GM18499 (cell line): ENCODE results near the gene FAU.

Experiments used
- ATAC-seq: cut with Tn5 transposase; IDR thresholded peaks from one replicate; pipeline ENCODE4 v1.9.1; 2021; ENCODE audit warnings: moderate number of reproducible peaks; ENCODE audit not compliant: insufficient read depth, unreplicated experiment

FAU gene

DNA sequence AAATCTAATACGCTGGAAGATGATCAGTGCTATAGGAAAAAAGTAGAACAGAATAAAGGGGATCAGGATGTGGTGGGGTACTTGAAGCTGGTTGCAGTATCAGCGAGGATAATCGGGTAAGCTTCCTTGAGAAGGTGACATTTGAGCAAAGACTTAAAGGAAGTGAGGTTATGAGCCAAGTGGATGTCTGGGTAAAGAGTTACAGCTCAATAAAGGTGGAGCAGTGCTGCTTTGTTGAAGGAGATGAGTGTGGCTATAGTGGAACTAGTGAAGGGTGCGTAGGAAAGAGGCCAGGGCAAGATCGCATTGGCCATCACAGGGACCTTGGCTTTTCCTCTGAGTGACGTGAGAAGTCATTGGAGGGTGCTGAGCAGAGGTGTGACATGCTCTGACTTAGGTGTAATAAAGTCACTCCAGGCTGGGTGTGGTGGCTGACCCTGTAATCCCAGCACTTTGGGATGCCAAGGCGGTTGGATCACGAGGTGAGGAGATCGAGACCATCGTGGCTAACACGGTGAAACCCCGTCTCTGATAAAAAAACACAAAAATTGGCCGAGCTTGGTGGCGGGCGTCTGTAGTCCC, 14.7 kb upstream of the FAU start:
- ATAC-seq: no peak

DNA sequence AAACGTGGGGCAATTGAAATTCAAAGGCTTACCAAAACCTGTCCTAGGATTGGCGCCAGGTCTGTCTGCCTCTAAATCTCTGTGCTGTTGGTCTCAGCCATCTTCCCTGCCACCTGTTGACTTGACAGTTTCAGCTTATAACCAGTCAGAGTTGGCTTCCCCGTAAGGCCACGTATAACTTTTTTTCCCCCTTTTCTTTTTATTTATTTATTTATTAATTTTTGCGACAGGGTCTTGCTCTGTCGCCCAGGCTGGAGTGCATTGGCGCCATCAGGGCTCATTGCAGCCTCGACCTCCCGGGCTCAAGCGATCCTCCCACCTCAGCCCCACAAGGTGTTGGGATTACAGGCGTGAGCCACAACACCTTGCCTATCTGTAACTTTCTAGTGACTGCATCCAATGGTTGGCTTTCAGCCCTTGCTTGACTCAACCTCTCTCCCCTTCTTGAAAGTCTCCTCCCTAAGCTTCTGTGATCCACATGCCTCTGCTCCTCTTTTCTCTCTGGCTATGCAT, 13.8 kb upstream of the FAU start:
- no peak for ATAC-seq

DNA sequence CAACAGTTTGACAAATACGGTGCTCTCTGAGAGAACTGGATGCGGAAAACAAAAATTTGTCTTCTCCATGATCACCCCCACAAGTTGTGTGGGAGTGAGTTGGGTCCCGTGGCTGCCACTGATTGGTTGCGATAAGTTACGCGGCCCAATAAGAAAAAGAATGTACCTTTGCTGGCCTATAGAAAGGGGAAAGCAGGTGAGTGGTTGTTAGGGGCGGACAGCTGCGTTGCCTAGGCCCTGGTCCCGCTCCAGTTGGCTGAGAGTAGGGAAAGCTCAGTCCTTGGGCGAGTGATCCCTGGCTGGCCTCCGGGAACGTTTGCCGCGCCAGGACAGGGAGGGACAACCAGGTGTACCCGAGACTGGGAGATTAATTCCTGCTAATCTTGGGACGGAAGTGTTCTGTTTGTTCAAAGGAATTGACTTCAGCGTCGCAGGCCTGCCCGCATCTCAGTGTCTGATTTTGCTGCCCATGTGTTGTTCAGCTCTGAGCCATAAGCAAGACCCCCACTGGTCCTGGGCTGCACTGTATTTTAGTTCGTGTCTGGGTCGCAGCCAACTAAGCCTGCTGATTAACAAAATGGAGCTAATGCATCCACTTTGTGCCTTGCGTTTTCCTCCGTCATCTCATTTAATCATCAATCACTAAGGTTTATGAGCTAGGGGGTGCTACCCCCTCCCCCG, 13.2 kb upstream of the FAU start:
- peak; percentile 39 for ATAC-seq

DNA sequence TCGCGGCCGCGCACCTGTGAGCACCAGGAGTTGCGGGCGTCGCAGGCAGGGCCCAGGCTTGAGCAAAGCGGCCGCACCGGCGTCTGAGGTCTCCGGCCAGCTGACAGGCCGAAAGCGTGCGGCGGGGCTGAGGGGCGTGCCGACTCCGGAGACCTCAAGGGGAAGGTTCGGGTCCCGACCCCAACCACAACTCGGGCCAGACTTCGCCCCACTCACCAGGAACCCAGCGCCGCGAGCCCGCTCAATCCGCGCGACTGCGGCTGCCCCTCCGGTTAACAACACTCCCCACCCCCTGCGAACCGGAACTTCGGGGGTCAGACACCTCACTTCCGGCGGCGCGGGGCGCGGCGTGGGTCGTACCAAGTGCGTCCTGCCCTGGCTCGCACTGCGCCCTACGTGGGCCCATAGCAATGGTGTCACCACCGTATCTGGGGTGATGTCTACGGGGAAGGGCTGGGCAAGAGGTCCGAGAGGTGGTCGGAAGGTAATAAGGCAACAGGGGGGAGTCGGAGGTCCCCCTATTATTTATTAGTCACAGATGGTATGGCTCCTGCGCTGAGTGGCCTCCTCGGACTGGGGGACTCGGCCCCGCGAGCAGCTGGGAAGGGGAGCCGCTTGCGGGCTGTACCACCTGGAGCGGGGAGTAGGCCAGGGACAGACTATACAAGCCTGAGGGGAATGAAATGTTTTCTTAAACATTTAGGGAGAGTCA, 12.5 kb upstream of the FAU start, which contains the start of gene SYVN1:
Gene SYVN1, minus strand, starts transcription at position 280 of the 712 bp plus-strand sequence. CDS start 918 bp downstream, outside the sequence.
- peak; percentile 31 for ATAC-seq

DNA sequence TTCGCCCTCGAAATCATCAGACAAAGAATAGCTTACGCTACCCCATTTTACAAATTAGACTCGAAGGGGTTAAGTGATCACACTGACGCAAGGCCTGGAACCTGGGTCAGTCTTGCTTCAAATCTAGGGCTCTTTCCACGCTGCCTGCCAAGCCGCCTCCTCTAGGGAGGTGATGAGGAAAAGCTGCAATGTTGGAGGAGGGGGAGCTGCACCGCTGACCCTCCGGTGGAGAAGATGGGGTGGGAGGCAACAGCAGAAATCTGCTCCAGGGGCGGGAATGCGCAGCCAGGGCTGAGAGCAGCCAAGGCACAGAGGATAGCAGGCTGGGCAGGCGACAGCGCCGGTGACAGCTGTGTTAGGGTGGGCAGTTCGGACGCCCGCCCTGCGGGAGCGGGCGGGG, 11.8 kb upstream of the FAU start:
- ATAC-seq: no peak

DNA sequence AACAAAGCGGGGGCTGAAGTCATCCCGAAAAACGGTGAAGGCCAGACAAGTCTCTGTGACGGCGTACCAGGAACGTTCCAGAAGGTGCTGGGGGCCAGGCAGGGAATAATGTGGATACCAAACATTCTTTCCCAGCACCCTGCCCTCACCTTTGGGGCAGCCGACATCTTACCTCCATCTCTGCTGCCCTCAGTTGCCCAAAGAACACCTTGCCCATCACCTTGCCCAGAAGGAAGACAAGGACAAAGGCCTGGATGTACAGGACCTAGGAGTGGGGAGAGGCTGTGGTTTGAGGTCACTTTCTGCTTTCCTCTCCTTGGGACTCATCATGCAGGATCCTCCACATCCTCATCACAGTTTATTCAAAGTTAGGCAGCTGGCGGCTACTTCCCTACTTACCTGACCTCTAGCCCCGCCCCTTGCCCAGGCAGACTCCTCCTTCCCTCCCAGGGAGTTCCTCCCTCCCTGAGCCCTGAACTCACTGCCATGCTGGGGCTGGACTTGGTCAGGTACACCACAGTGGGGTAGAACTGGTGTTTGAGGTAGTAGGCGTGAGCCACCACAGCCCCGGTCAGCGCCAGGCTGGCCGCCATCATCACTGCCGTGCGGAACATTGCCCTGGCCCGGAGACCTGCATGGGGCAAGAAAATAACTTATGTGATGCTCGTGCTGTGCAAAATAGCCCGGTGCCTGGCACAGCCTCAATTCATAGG, 11.2 kb upstream of the FAU start:
- no peak for ATAC-seq

DNA sequence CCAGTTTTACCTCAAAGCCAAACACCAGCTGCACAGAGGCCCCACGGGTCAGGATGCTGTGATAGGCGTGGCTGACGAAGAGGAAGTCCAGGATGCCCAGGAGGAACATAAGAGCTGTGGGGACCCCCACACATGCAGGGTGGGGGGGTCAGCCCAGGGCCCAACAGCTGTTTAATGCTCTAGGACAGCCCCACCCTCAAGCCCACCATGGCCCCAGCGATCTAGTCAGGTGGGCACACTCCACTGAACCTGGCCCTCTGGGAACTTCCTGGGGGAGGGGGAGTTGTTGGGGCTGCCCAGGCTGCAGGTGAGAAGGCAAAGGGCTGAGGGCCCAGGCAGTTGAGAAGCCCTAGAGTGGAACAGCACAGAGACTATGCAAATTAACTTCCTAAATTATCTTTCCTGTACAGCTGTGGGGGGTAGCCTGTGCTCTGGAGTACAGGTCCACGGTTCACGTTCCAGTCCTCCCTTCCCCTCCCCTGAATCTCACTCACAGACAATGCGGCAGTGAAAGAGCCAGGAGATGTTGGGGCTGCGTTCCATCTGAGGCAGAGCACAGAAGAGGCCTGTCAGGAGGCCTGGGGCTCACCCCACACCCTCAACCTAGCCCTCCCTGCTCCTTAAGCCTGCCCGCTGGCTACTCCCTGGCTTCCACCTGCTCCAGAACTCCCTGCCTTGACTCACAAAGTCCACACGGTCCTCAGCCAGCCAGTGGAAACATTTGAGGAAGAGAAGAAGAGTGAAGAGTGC, 10.5 kb upstream of the FAU start:
- no peak for ATAC-seq

DNA sequence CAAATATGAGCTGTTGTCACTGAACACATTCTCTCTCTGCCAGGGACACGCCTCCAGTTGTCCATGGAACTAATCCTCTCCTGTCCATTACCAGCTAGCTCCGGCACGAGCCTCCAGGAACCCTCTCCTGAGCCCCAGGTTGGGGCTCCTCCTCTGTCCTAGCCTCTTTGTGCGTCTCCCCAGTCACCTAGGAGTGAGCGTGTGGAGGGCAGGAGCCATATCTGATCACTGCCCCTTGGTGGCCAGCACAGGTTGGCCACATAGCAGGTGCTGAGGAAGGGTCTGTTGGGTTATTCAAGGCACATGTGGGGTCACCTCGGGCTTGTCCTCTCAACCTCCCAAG, 9.9 kb upstream of the FAU start:
- ATAC-seq: no peak

DNA sequence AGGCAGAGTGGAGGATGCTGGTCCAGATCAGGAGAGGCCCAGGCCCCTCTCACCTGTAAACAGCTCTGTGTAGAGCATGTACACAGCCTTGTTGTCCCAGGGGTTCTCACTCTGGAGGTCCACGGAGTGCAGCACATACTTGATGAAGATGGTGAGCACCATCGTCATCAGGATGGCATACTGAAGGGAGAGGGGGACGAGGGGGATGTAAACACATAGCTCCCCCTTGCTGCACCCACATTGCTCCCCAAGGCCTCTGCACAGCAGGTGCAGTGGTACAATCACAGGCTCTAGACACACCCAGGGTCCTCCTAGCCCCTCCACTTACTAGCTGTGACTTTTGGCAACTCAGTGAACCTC, 9.5 kb upstream of the FAU start:
- no peak for ATAC-seq

DNA sequence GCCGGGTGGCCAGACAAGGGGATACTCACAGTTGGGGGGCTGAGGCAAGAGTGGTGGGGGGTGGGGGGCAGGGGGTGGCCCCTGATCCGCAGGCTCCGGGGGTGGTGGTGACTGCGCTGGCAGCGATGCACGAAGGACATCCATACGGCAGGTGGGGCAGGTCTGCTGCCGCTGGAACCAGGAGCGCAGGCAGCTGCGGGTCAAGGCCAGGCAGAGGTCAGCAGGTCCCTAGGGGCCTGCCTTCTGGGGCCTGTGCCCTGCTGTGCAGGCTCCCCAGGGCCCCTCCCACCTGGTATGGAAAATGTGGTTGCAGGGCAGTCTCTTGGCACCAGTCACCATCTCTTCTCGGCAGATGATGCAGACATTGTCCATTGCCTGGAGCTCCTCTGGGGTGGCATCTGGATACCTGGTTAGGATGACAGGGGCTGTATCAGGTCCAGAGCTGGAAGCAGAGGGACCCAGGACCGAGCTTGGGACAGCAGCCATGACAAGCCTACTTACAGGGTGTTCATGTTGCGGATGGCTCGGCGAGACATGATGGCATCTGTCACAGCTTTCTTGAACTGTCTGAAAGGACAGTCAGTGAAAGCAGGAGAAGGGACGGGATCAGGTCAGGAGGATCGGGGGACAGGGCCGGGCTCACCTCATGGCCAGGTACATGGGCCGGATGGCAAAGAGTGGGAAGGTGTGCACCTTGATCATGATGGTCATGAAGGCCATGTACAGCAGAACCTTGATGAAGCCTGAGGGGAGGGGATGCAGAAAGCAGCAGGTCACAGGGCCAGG, 8.9 kb upstream of the FAU start:
- ATAC-seq: no peak

DNA sequence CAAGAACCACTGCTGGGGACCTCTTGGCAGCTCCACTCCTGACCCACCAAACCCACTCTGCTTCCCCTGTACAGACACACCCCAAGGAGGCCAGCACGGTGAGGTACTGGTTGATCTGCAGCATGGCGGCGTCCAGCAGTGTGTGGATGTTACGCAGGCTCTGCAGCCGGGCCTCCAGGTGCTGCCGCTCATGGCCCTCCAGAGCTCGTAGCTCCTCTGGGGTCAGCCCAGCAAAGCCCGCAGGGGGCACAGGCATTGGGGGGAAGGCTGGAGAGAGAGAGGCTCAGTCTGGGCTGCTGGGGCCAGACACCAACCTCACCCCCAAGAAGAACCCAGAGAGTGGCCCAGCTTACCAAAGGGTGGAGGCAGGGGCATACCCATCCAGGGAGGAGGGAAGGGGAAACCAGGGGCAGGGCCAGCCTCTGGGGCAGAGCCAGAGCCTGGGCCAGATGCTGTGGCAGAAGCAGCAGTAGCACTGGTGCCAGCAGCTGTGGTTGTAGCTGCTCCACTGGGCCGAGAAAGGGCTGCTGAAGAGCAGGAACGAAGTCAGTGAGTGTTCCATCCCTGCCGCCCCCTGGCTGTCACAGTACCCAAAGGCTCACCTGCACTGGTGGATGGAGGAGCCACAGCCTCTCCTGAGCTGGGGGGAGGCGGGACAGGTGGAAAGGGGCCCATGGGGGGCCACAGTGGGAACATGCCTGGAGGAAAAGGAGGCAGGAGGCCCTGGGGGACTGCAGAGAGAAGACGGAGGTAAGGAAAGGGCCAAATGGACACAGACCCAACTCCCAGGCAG, 7.9 kb upstream of the FAU start:
- no peak for ATAC-seq

DNA sequence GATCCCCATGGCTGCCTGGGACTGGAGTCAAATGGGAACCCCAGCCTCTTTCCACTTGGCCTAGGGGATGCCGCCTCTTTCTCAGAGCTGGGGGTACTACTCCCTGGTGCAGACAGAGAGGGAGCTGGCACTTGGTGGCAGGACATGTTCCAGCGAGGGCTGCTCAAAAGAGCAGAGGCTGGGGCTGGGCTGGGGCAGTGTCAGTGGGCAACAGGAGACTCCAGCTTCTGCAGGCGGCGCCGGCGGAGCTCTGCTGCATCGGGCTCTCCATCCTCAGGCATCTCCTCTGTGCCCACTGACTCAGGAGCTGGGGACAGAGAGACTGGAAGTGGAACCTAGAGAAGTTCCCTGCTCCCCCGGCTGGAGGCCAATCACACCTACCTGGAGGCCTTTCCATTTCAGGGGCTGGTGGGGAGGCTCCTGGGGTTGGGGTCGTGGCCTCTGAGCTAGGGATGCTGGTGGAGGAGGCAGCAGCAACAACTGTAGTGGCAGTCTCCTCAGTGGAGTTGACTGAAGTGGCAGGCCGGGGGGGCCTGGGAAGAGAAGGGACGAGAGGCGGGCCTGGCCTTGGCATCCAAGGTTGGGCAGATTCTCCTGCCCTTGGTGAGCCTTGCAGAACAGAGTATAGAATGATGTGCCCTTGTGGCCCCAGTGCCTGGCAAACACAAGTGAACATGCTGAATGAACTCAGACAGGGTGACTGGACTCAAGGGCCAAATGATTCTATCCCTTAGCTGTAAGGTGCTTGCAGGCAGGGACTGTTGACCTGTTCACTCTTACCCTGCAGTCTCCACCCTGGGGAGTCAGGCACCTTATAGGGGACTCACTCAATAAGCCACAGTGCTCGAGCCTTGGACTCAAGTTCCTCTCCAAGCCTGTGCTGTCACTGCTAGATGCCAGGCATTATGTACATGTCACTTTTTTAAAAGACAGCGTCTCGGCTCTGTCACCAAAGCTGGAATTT, 6.5 kb upstream of the FAU start:
- no peak for ATAC-seq

DNA sequence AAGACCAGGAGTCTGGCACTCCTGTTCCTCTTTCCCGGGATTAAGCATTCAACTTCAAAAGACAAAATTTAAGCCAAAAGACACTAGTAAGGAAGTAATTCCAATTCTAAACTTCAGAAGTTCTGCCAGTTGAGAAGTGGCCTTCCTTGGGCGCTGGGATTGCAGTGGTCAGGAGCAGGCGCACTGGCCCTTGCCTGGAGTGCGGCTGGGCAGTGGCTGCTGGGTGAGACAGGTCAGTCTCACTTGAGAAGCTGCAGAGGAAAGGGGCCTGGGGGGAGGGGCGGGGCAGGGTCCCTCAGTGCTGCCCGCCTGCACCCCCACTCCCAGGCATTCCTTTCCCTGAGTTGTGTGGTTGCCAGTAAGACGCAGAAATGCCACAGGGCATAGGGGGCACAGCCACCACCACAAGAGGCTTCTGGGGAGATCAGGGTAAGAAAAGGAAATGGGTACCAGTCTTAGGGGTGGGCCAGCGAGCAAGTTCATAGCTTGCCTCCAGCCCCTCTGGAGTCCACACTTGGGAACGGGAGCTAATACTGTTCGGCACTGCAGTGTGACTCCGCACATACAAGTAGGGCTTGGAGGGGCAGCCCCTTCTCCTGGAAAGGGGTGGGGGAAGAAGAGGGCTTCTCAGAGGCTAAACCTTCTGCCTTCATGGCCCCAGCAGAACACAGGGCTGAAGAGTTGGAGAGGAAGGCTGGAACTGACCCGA, 5.7 kb upstream of the FAU start:
- ATAC-seq: no peak

DNA sequence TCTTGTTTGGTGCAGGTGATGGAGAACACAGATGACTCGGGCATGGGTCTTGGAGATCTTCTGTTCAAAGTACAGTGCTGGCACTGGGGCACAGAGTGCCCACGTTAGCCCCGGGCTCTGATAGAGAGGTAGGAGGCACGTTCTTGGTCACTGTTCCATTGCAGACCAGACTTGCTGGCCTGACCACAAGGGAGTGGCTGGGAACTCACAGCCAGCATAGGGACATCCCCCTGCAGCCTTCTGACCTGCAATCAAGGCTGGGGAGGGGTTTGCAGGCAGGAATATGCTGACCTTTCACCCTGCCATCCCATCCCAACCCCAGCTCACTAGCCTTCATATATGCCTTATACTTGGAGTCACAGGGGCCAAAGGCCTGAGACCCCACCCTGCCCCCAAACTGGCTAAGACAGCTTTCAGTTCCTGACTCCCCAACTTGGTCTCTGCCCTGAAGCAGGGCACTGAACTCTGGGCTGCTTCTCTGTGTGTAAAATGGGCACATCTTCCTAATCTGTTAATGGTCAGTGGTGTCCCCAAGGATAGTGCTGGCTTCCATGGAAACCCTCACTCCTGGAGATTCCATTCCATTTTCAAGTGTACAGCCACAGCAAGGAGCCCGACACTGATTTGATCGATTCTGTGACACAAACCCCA, 4.8 kb upstream of the FAU start:
- no peak for ATAC-seq

DNA sequence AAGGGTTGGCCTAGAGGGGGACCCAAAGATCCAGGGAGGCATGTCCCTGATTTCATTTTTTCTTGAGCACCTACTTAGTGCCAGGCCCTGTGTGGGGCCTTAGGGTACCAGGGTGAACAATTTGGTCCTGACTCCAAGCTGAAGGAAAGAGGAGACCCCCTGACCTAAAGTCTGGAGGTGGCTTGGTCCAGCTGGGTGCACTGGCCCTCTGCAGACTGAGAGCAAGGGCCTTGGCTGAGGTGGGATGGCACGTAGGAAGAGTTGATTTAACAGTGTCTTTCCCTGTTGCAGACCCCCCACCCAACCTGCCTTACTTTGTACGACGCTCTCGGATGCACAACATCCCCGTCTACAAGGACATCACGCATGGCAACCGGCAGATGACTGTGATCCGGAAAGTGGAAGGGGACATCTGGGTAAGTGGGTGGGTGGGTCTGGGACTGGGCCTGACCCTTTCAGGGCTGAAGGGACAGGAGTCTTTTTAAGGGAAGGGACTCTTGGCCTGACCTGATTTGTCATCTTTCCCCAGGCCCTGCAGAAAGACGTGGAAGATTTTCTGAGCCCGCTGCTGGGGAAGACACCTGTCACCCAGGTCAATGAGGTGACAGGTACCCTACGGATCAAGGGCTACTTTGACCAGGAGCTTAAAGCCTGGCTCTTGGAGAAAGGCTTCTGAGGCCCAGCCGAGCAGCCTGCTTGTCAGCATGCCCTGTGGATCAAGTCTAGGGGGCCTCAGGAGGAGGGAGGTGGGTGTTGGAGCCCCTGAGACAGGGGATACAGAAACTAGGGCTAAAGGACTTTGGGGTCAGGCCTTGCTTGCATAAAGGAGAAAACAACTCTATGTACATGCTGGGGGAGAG, 3.5 kb upstream of the FAU start:
- no peak for ATAC-seq
